RWPE2 (cell line): ENCODE data around the gene AGMO.

Experiments used
- ATAC-seq: fragments of 200-7000 bp; cut with Tn5 transposase; 3 replicates; pipeline ENCODE4 v1.9.1; 2021; ENCODE audit warnings: low read depth
- DNase-seq: peaks from one replicate; pipeline ENCODE4 v3.0.0-alpha.2; 2020; ENCODE audit warnings: low spot score
- H3K27ac ChIP-seq: fragments of 450-650 bp; 2 replicates; pipeline ENCODE4 v1.5.1; 2017; ENCODE audit warnings: mild to moderate bottlenecking; ENCODE audit not compliant: poor library complexity, severe bottlenecking
- H3K27me3 ChIP-seq: fragments of 250-450 bp; sonication (Bioruptor Pico); 2 replicates; pipeline ENCODE4 v1.5.1; 2021; ENCODE audit warnings: mild to moderate bottlenecking, moderate library complexity; ENCODE audit not compliant: insufficient read depth, poor library complexity, severe bottlenecking
- H3K36me3 ChIP-seq: fragments of 250-450 bp; sonication (Bioruptor Pico); 2 replicates; pipeline ENCODE4 v1.5.1; 2020; ENCODE audit warnings: low read depth, mild to moderate bottlenecking, moderate library complexity
- H3K4me1 ChIP-seq: fragments of 250-450 bp; sonication (Bioruptor Pico); 2 replicates; pipeline ENCODE4 v1.5.1; 2021; ENCODE audit warnings: mild to moderate bottlenecking, moderate library complexity; ENCODE audit not compliant: insufficient read depth, poor library complexity, severe bottlenecking
- H3K4me3 ChIP-seq: fragments of 250-450 bp; sonication (Bioruptor Pico); 2 replicates; pipeline ENCODE4 v1.5.1; 2021; ENCODE audit warnings: mild to moderate bottlenecking, moderate library complexity; ENCODE audit not compliant: severe bottlenecking
- H3K9me3 ChIP-seq: fragments of 250-450 bp; sonication (Bioruptor Pico); 2 replicates; pipeline ENCODE4 v1.5.1; 2021; ENCODE audit warnings: mild to moderate bottlenecking, moderate library complexity; ENCODE audit not compliant: severe bottlenecking
- TF ChIP-seq, protein P1 (sequence below): fragments of 450-650 bp; IDR thresholded peaks from one replicate; pipeline ENCODE4 v1.5.1; 2017; ENCODE audit warnings: mild to moderate bottlenecking, moderate library complexity; ENCODE audit not compliant: poor library complexity, severe bottlenecking

Gene AGMO

DNA sequence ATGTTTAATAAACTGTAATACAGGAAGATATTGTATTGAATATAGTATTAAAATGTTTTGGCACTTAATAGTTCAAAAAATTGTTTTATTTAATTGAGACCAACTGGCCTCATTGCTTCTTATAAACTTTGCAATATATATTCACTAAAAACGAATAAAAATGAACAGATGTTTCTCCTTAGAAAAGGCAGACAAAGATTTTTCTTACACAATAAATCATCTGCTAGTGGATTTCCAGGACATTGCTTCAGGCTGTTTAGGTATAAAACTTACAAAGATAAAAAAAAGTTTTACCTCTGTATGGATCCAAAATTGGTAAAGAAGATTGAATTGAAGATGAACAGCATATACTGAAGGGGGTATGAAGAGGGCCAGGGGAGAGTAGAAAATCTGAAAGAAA lies 143.6 kb downstream of the AGMO start:
- no peaks in the 10 kb centered on the region for H3K9me3 ChIP-seq
- H3K36me3 ChIP-seq = no peaks in the 10 kb centered on the region
- no peak for ATAC-seq
- DNase-seq = no peak
- H3K27me3 ChIP-seq = peaks cover 4% of the 10 kb centered on the region
- no peaks in the 10 kb centered on the region for H3K4me1 ChIP-seq
- no peak overlapping the region for H3K27ac ChIP-seq
- no peak overlapping the region for H3K4me3 ChIP-seq
- TF ChIP-seq, protein P1, sequence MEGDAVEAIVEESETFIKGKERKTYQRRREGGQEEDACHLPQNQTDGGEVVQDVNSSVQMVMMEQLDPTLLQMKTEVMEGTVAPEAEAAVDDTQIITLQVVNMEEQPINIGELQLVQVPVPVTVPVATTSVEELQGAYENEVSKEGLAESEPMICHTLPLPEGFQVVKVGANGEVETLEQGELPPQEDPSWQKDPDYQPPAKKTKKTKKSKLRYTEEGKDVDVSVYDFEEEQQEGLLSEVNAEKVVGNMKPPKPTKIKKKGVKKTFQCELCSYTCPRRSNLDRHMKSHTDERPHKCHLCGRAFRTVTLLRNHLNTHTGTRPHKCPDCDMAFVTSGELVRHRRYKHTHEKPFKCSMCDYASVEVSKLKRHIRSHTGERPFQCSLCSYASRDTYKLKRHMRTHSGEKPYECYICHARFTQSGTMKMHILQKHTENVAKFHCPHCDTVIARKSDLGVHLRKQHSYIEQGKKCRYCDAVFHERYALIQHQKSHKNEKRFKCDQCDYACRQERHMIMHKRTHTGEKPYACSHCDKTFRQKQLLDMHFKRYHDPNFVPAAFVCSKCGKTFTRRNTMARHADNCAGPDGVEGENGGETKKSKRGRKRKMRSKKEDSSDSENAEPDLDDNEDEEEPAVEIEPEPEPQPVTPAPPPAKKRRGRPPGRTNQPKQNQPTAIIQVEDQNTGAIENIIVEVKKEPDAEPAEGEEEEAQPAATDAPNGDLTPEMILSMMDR = no peak

DNA sequence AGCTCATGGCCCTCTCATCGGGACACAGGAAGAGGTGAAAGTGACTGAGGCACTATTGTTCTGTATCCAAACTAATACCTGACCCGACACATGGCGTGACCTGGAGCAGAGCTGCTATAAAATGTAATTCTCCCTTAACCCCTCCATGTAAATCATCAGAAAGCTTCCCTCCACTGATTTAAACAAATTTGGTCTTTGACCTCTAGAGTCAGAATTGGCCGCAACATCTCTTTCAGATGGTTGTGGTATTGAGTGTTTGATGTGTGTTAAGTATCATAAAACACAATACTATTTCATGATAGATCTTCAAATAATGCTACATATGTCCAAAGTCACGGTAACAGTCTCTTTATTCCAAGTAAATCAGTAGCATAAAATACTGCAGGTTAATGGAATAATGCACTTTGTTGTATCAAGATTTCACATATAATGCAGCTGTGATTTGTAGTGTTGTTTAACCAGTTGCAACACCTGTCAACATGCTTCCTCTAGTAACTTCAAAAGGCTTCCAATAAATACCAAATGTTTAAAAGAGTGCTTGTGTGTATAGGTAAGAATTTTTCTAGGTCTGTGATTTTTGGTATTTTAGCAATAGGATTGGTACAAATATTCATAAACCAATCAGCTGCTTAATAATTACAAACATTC lies 144.3 kb downstream of the AGMO start:
- ATAC-seq (no peak), DNase-seq (no peak)
- TF ChIP-seq, protein P1 = no peak
- peaks cover 4% of the 10 kb centered on the region for H3K27me3 ChIP-seq
- H3K27ac ChIP-seq = no peak overlapping the region
- no peaks in the 10 kb centered on the region for H3K4me1 ChIP-seq
- H3K4me3 ChIP-seq = no peak overlapping the region
- H3K36me3 ChIP-seq = no peaks in the 10 kb centered on the region
- H3K9me3 ChIP-seq = no peaks in the 10 kb centered on the region

DNA sequence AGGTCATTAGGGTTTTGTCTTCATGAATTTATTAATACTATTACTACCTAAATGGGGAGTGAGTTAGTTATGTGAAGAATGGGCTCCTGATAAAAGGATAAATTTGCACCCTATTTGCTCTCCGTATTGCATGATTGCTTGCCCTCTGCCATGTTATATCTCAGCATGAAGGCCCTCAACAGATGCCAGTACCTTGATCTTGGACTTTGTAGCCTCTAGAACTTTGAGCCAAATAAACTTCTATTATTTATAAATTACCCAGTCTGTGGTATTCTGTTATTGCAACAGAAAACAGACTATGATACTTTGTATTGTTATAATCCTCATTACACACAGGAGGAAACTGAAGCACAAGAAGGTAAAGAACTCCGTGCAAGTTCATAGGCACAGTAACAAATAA lies 150.8 kb downstream of the AGMO start:
- Histone ChIP-seq H3K27me3 (no peaks in the 10 kb centered on the region), H3K4me3 (no peak overlapping the region), H3K4me1 (no peaks in the 10 kb centered on the region), H3K36me3 (no peaks in the 10 kb centered on the region), H3K9me3 (no peaks in the 10 kb centered on the region), H3K27ac (no peak overlapping the region)
- DNase-seq = no peak
- ATAC-seq = no peak
- TF ChIP-seq, protein P1 = no peak

DNA sequence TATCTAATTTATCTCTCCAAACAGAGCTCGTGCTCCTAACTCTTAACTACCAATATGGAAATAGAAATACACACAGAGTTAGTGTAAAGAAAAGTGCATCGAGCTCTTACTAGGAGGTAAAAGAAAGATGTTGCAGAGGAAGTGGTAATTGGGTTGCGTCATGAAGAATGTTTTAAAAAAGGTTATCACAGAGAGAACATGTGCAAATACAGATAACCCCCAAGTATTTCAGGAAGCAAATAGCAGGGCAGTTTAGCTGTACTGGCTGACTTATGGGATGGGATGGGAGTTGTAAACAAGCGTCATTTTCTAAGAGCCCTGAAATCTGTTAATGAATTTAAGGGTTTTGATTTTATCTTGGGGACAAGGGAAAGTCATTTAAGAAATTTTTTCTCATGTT lies 153.9 kb downstream of the AGMO start:
- TF ChIP-seq, protein P1 = no peak
- no peaks in the 10 kb centered on the region for H3K36me3 ChIP-seq
- no peaks in the 10 kb centered on the region for H3K4me1 ChIP-seq
- no peak for ATAC-seq
- DNase-seq = no peak
- no peak overlapping the region for H3K4me3 ChIP-seq
- no peaks in the 10 kb centered on the region for H3K9me3 ChIP-seq
- no peak overlapping the region for H3K27ac ChIP-seq
- no peaks in the 10 kb centered on the region for H3K27me3 ChIP-seq

DNA sequence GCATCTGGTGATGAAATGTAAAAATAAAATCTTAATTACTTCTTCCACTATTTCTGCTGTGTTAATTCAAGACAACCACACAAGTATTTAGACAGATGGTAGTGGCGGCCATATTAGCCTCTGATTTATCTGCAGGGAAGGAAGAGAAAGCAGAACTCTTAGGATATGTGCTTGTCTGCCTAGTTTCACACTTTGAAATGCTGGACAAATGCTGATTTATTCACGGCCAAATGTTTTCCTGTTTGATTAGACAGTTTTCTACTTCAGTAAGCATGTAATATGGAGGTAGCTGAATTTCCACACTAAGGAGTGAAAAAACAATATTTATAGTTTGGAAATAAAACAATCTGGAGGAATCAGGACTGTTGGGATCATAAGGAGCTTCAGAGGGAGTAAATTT lies 158.1 kb downstream of the AGMO start:
- Histone ChIP-seq H3K27me3 (no peaks in the 10 kb centered on the region), H3K9me3 (no peaks in the 10 kb centered on the region), H3K36me3 (no peaks in the 10 kb centered on the region), H3K4me3 (no peak overlapping the region), H3K27ac (no peak overlapping the region), H3K4me1 (no peaks in the 10 kb centered on the region)
- ATAC-seq (no peak), DNase-seq (no peak)
- TF ChIP-seq, protein P1 = no peak
